KBM-7 (cell line): ENCODE data around the gene OR13D1.
"Not testable (repeated sequence)": the region's sequence is repeated elsewhere in the genome, so short reads cannot be mapped to it uniquely, and the experiment has no call there.

ENCODE experiments used
- DNase-seq: peaks from one replicate; pipeline ENCODE4 v3.0.0-alpha.2; 2015
- in situ Hi-C: fragments of 300-500 bp; cut with MboI; formaldehyde crosslinking; loops from 2 replicates; pipeline ENCODE4 v1.14.3; 2020; ENCODE audit warnings: low sequenced_read_pairs, low pct_unique_long_range_greater_than_20kb, mixed read lengths

The OR13D1 gene, protein sequence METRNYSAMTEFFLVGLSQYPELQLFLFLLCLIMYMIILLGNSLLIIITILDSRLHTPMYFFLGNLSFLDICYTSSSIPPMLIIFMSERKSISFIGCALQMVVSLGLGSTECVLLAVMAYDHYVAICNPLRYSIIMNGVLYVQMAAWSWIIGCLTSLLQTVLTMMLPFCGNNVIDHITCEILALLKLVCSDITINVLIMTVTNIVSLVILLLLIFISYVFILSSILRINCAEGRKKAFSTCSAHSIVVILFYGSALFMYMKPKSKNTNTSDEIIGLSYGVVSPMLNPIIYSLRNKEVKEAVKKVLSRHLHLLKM

DNA sequence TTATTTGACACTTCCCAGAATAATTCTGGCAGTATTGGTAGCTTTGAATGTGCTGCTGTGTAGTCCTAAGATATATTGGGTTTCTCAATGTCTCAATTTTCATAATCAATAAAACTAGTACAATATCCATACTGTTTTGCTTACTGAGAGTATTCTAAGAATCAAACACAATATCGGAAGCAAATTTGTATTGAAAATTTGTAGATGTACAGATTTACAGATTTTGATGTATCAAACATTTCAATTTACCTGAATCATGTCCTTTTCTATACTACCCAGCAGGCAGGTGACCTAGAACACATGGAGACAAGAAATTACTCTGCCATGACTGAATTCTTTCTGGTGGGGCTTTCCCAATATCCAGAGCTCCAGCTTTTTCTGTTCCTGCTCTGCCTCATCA is at the start of gene OR13D1:
Gene OR13D1, plus strand, starts transcription at position 301 of the 400 bp plus-strand sequence. Its CDS starts 0 bp downstream, at position 301.
- no peak for DNase-seq
- in situ Hi-C loops: no loop called here

DNA sequence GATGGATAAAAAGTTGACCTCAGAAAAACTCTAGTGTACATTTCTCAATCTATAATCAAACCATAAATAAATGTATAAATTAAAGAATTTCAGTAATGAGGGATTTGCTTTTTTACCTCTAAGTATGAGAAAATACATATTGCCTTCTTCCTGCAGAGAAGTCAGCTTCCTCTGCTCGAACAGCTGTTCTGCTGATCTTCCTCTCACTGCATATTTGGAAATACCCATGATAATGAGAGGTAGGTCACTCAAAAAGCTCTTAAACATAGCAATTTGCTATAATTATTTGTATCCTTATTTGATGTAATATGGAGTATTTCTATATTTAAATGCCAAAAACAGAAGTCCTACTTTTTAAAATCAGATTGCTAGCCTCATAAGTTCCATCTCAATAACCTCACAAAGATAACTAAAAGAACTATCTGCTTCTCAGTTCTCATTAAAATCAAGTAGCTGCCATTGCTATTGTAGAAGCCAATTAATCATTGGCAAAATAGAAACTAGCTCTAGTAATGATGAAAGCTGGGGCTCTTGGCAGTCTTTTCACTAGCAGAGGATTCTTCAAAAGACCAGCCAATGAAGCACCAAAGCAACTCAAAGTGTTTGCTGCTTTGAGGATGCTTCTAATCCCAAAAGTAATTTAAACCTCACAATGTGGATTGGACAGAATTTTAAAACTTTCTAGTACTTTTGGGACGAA is 35.7 kb upstream of the OR13D1 start:
- in situ Hi-C loops: no loop called here
- DNase-seq: no peak

DNA sequence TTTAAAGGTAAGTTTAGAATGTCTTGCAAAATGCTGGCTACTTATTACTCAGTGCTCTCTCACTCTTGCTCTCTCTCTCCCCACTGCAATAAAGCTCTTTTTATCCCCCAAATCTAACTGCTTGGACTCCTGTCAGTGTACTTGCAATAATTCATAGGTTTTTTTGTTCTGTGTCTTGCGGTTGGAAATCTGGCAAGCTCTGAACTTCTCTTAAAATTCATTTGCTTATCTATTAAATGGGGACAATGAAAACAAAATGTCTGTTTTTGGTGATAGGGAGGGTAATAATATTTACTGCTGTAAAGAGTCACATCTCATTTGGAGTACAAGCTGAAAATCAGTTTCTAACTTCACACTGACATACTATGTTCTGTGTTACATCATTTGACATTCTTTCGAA is 18.7 kb upstream of the OR13D1 start:
- in situ Hi-C loops: no loop called here
- DNase-seq: no peak

DNA sequence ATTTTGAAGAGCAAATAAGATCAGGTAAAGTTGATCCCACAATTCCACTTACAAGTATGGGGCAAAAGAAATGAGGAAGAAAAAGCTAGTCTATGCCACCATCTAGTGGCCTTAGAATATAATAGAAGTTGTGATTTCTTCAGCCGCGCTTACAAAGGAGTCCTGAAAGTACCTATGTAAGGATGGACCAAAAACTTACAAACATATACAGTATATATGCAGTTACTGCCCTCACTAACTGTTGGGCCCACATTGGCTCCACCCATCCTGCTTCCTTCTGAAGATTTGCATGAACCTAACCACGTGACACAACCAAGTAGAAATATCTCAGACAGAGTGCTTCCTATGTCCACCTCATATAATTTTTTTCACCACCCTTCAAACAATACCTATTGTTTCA is 11.7 kb upstream of the OR13D1 start:
- peak; percentile 77 for DNase-seq
- in situ Hi-C loops: no loop called here

DNA sequence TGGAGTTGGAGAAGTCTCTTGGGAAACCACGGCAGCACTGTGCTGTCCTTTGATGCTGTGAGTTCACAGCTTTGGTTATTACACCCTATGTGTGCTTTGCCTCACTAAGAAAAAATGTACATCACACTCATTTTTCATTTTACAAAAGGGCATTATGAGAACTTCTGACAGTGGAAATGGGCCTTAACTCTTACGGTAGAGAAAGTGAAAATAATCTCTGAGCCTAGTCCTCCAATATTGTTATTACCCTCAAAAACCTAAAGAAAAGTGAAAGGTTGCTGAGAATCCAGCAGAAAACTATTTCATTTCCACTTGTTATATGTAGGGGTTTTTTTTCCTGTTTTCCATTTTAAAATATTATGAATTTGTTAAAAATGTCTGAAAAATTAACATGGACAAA is 8.2 kb upstream of the OR13D1 start:
- in situ Hi-C loops: no loop called here
- no peak for DNase-seq

DNA sequence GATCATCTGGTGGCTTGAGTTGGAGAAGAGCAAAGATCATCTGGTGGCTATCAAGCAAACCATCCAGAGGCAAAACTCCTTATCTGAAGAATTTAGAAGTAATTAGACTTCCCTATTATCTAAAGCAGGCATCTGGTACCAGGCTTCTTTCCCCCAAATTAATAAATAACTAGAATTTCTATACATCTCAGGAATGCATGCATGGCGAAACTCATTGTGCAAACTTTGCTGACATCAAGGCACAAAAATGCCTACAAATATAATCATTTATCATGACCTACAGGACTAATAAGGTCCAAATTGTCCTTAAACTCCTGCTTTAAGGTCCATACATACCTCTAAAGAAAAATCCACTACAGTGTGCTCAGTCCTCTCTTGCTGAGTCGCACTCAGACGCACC is 6.0 kb downstream of the OR13D1 start:
- DNase-seq: no peak
- in situ Hi-C loops: no loop called here

DNA sequence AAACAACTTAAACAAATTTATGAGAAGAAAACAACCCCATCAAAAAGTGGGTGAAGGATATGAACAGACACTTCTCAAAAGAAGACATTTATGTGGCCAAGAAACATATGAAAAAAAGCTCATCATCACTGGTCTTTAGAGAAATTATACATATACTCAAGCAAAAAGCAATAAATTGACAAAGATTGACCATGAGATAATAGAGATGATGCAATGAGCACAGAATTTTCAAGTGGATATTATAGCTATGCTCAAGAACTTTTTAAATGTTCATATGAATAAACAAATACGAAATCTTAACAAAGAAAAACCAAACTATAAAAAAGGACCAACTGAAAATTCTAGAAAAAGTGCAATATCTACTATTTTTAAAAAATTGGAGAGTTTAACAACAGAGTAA is 14.4 kb downstream of the OR13D1 start:
- DNase-seq, in situ Hi-C loops: not testable (repeated sequence)

DNA sequence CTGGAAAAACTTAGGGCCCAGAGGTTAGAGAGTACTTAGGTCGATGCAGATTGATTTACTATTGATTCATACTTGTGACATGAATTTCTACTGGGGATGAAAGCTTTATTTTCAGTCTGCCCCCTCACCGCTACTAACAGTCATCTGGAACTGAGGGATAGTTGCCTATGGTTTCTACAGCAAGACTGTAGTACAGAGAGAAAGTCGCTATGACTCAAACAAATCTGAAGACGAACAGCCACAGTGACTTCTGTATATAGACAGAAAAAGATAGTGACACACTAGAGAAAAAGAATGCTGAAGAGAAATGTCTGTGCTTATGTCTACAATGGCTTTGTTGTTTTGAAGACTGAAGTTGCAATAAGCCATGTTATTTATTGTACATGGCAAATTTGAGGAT is 17.3 kb downstream of the OR13D1 start:
- in situ Hi-C loops: no loop called here
- no peak for DNase-seq

DNA sequence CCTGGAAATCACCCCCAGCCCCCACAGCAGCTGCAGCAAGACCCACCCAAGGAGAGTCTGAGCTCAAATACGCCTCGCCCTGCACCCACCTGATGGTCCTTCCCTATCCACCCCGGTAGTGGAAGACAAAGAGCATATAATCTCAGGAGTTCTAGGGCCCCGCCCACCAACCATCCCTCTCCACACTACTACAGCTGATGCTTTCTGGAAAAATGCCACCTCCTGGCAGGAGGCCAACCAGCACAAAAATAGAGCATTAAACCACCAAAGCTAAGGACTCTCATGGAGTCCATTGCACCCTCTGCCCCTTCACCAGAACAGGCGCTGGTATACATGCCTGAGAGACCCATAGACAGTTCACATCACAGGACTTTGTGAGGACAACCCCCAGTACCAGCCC is 30.7 kb downstream of the OR13D1 start:
- in situ Hi-C loops: no loop called here
- DNase-seq: no peak

DNA sequence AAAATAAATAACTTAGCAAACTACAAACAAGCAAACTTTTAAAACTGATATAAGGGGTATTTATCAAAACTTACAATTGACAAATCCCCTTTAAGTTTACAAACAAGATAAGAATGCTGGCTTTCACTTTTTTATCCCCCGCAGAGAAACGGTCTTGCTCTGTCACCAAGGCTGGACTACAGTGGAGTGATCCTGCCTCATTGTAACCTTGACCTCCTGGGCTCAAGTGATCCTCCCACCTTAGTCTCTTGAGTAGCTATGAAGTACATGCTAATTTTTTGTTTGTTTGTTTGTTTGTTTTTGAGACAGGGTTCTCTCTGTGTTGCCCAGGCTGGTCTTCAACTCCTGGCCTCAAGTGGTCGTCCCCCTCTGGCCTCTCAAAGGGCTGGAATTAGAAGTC is 44.1 kb downstream of the OR13D1 start:
- in situ Hi-C loops: no loop called here
- no peak for DNase-seq

DNA sequence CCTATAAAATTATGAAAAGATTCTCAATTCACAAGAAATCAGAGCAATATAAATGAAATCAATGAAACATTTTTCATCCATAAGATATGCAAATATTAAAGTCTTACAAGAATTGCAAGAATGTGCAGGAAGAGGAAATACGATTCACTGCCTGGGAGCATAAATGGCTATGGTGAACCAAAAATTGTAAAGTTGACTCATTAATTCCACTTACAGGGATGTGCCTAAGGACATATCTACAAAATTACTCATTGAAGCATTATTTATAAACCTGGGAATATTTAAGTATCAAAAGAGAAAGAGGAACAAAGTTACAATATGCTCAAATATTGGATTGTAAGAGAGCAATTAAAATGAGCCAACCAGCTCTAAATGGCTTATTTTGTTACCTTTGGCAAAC is 46.3 kb downstream of the OR13D1 start:
- no peak for DNase-seq
- in situ Hi-C loops: no loop called here

DNA sequence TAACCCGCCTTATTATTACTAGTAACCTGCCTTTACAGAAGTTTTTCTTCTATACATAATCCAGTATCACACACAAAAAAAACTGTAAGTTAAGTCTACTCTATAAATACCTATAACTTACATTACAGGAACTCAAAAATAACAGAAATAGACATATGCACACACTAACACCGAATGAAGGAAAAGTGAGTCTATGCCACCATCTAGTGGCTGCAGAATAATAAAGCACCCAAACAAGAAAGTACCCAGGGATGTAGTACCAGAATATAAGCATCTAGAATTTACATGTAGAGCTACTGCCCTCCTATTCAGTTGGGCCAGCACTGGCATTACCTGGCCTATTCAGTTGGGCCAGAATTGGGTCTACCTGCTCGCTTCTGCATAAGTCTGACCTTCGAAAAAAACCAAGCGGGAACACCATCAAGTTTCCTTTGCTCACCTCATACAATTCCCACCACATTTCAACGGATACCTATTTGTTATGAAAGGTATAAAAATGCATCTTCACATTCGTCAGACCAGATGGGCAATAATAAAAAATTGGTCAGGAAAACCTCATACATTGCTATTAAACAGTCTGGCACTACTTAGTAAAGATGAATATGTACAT is 49.2 kb downstream of the OR13D1 start:
- in situ Hi-C loops: no loop called here

More for the DNA sequence above, 49.2 kb downstream of the OR13D1 start:
- peak; percentile 71 for DNase-seq
